Fibroblast of pulmonary artery (primary cell): Measurements from ENCODE around the gene ISX.

Source experiments
- DNase-seq: peaks from one replicate; pipeline ENCODE4 v3.0.0-alpha.2; 2010; ENCODE audit warnings: low read depth
- H3K4me3 ChIP-seq: replicated peaks from 2 replicates; pipeline ENCODE4 v1.5.1; 2011; ENCODE audit warnings: low read depth, mild to moderate bottlenecking, control low read depth, low read length, moderate library complexity
- CTCF ChIP-seq: IDR thresholded peaks from 2 replicates; pipeline ENCODE4 v1.5.1; 2011; ENCODE audit warnings: mild to moderate bottlenecking, control low read depth, low read length, inconsistent platforms; ENCODE audit errors: missing control alignments

The ISX gene

GRCh38 chr22:35051791-35052190 is 14.2 kb upstream of the ISX start:
- DNase-seq = no peak
- no peak overlapping the region for H3K4me3 ChIP-seq
- no peak for TF ChIP-seq CTCF

- H3K4me3 ChIP-seq = no peak overlapping the region
- no peak for TF ChIP-seq CTCF
- no peak for DNase-seq
These were observed 12.7 kb upstream of the ISX start for GRCh38 chr22:35053060-35053835.

GRCh38 chr22:35054064-35054463 is 11.9 kb upstream of the ISX start:
- no peak overlapping the region for H3K4me3 ChIP-seq
- DNase-seq = no peak
- no peak for TF ChIP-seq CTCF

GRCh38 chr22:35056486-35056885 is 9.5 kb upstream of the ISX start:
- no peak for DNase-seq
- no peak for TF ChIP-seq CTCF
- H3K4me3 ChIP-seq = no peak overlapping the region

GRCh38 chr22:35057155-35057554 is 8.8 kb upstream of the ISX start:
- no peak for DNase-seq
- TF ChIP-seq CTCF = no peak
- no peak overlapping the region for H3K4me3 ChIP-seq

- H3K4me3 ChIP-seq = no peak overlapping the region
- DNase-seq = no peak
- no peak for TF ChIP-seq CTCF
These were observed 6.3 kb upstream of the ISX start for GRCh38 chr22:35059632-35060031.

- no peak overlapping the region for H3K4me3 ChIP-seq
- no peak for TF ChIP-seq CTCF
- no peak for DNase-seq
These were observed 1.3 kb upstream of the ISX start for GRCh38 chr22:35064664-35065063.
